GM08714 (cell line): ENCODE measurements around the gene ERG.

Source experiments
- H3K4me3 ChIP-seq: fragments of 200-500 bp; sonication (Bioruptor generic); 2 replicates; pipeline ENCODE4 v1.5.1; 2014; ENCODE audit warnings: mild to moderate bottlenecking, low read length, inconsistent platforms
- ZNF274 ChIP-seq: IDR thresholded peaks from 2 replicates; pipeline ENCODE4 v1.6.1; 2012; ENCODE audit warnings: mild to moderate bottlenecking, low read depth, low read length

ERG gene

DNA sequence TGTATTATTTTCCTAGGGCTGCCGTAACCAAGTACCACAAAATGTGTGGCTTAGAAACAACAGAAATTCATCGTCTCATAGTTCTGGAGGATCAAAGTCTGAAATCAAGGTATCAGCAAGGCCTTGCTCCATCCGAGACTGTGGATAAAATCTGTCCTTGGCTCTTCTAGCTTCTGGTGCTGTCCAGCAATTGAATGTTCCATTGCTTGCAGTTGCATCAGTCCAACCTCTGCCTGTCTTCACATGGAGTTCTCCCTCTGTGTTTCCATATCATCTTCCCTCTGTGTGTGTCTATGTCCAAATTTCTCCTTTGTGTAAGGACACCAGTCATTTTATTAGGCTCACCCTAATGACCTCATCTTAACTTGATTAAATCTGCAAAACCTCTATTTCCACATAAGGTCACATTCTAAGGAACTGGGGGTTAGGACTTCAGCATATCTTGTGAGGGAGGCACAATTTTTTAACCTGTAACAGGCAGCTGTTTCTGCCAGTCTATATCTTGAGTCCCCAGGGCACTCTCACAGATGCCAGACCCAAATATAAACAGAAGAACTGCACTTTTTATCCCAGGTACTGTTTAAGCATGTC, 84.2 kb downstream of the ERG start:
- TF ChIP-seq ZNF274: no peak
- H3K4me3 ChIP-seq: no peak overlapping the region

DNA sequence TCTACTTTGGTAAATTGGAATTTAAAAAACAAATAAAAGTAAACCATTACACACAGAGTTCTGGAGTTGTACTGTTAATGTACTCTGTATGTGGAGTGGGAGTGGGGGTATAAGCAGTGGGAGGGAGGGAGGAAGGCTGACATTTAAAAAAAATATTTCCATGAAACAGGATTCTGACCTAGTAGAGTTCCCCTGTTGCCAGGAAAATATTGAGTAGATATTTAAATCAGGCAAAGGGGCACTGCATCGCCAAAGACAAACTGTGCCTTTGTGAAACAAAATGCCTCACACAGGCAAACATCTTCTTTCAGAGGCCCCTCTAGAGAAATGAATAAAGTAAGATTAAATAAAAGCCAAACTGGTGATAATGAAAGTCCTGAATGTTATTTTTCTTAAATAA, 87.8 kb downstream of the ERG start:
- TF ChIP-seq ZNF274: no peak
- H3K4me3 ChIP-seq: no peak overlapping the region

DNA sequence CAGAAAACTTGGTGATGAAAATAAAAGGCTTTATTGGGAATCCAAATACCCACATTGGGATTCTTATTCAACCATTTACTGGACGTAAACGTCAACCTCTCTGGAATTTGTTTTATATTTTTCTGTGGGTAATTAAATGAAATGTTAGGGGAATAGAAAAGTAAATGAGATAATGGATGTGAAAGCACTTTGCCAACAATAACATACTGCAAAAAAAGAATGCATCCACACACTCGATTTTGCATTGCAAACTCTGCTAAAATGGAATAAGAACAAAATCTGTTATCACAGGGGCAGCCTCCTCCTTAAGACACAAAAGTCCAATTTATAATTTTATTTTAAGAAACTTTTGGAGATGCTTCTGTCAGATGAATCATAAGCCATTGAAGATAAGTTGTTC, 88.4 kb downstream of the ERG start:
- no peak overlapping the region for H3K4me3 ChIP-seq
- TF ChIP-seq ZNF274: no peak

DNA sequence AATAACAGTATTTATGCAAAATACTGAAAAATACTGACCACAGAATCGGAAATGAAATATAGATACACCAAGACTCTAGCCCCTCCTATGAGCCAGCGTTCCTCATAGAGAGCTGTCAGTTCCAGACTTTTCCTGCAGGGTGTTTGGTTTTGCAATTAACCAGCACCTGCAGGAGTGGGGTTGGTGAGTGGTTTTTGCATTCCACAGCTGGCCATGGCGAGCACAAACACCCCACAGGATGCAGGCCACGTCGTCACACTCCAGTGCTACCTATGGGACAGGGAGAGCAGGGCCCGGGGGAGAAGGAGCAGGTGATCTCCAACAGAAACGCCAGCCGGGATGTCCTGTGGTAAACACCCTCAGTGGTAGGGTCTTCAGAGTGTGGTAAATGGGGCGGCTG, 94.1 kb downstream of the ERG start:
- H3K4me3 ChIP-seq: no peak overlapping the region
- TF ChIP-seq ZNF274: no peak

DNA sequence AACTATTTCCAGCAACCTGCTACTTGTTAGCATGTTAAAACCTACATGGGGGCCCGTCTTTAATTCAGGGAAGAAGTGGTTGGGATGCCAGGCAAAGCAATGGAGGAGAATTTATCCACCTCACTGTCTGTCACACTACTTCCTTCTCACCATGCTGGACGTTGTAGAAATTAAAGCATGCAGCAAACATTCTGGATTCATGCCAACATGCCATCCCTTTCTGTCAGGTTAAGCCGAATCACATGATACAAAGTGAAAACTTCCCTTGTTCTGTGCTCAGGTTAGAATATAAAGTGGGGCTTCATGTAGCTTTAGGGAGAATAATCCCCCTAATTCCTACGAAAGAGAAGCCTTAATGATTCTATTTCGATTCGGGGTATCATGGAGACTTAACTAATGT, 95.5 kb downstream of the ERG start:
- no peak overlapping the region for H3K4me3 ChIP-seq
- TF ChIP-seq ZNF274: no peak

DNA sequence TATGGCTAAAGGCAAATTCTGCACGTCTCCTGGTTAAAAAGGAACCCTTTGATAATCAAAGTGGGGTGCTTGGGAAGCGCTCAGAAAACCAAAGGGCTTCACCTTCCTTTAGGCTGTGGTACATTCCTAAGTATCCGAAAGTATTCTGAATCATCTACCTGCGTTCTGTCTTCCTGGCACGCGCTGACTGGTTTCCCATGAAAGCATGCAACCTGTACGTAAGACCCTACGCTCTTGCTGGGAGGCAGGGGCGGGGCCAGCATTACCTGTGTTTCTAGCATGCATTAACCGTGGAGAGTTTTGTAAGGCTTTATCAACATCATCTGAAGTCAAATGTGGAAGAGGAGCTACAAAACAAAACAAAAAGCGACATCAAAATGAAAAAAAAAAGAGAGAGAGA, 96.0 kb downstream of the ERG start:
- no peak for TF ChIP-seq ZNF274
- no peak overlapping the region for H3K4me3 ChIP-seq

DNA sequence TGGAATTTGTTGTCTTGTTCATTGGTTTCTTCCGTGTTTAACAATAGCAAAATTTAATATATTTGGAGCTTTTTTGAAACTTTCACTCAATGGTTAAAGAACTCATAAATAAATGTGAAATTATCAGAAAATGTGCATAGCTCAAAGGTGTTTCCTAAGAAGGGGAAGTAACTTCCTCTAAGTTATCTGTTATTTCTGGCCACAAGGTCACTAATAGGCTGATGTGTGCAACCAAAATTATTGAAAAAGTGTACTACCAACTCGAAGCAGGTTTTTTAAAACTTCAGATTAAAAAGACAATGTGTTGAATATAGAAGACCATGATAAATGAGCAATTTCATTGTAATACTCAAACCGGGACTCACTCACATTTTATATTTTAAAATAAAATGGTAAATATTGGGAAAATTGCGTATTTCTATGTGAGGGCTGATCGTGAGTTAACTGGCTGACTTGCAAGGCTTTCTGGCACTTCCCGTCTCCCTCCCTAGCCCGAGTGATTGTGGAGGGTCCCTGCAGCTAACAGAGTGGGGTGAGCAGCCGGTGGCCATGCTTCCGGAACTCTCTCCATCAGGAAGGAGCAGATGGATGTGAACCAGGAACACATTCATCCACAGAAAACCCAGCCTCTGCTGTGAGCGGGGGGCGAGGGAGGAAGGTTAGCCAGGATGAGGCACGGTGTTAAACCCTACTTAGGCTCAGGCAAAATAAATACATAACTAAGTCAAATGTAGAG, 96.9 kb downstream of the ERG start:
- H3K4me3 ChIP-seq: no peak overlapping the region
- no peak for TF ChIP-seq ZNF274

DNA sequence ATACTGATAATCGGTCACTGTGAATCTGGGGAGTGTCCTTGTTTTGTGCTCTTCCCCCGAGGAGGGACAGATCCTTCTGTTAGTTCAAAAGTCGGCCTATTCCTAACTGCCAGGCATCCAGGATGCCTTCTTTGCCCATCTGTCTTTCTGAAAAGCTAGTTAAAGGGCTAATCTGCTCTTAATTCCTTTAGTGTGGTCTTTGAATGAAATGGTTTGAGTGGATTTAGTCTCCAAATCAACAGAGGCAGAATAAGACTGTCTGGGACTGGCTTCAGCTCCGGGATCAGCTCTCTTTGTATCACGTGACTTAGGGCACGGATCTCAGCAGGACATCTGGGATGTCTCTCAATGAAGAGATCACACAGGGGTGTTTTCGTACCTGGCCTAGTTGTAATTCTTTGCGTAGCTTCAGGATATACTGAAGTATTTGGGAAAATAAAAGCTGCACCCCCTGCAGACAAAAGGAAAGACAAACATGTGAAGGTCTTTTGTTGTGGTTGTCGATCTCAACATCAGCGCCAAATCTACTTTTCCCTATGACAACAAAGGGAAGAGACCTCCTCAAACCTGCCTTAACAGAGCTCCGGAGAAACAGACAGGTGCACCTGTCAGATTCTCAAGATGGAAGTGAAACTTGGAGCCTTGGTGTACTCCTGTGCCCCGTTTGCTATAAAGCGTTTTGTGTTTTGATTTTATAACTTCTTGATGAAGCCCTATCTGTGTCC, 97.9 kb downstream of the ERG start:
- TF ChIP-seq ZNF274: no peak
- H3K4me3 ChIP-seq: no peak overlapping the region

DNA sequence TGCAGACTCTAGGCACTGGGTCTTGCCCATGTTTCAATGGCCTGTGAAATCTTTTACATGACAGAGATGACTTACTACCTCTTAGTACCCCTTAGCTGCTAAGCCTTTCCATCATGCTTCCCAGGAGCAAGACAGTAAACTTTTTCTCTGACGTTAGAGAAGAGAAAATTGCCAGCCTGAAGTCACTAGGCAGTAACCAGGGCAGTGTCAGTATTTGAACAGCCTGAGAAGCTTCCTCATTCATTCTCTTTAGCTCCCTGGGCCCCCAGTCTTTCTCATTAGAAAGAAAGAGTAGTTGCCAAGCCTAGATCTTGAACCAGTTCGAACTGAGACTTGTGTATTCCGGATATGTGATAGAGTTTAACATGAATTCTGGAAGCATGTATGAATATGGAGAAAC, 99.2 kb downstream of the ERG start:
- TF ChIP-seq ZNF274: no peak
- H3K4me3 ChIP-seq: no peak overlapping the region

DNA sequence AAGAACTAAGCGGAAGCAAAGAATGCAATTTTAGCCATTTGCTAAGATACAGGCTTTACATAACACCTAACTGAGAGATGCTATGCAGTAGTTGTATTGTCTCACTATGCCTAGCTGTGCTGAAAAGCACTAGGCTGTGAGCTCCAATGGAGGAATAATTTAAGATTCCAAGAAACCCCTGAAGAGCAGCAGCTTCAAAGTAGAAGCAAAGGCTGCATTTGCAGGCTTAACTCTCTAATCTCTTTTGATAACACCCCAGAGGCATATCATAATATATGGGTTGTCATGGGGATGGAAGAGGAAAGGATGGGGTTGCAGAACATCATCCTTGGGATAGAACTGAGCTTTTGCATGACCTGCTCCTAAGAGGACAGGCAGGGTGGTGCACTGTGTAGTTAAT, 102.0 kb downstream of the ERG start:
- no peak for TF ChIP-seq ZNF274

DNA sequence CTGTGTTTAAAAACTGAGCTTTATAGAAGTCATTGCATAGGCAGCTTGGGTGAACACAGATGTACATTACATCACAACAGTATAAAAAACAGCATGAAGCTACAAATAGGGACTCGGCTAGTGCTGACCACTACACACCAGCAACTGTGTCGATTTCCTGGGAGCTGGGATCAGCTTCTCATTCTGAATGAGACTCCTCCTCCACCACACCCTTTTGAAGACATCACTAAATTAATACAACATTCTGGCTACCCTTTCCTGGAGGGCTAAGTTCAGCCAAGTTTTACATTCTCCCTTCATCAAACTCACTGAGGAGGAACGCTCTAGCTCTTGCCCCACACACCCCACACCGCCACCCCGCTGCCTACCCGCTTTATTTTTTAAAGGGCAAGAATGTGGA, 102.7 kb downstream of the ERG start:
- no peak for TF ChIP-seq ZNF274
- no peak overlapping the region for H3K4me3 ChIP-seq

More for the DNA sequence above, 102.0 kb downstream of the ERG start:
- H3K4me3 ChIP-seq: no peak overlapping the region

DNA sequence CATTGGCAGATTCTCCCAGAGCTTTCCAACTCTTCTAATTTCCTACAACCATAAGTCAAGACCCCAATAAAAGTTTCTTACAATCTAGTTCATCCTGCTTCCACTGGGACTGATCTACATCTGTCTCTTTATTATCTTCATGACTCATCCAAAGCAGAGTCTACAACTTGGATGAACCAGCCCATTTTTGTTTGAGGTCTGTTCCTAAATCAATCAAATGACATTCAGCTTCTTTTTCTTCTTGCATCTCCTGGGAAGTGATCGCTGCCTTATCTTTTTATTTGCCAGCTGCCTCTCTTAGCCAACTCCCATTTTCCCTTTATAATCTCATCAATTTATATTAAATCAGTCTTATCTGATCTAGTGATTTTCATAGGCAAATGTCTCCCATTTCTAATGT, 105.6 kb downstream of the ERG start:
- TF ChIP-seq ZNF274: no peak
- no peak overlapping the region for H3K4me3 ChIP-seq

DNA sequence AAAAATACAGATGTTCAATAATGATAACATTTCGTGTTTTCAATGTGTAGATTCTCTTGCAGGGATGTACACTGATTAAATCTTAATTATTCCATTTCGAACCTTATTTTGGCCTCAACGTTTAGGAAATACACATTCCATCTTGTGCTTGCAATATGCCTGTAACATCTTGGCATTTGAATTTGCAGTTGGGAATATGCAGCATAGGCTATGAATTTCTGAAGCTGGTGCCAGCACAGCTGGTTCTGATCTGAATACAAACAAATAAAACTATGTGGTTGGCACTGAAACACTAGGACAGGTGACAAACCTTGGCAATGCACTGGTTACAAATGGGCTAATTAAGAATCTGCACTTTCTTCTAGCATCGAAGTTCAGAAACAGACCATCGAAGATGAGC, 108.4 kb downstream of the ERG start:
- TF ChIP-seq ZNF274: no peak
- H3K4me3 ChIP-seq: no peak overlapping the region

DNA sequence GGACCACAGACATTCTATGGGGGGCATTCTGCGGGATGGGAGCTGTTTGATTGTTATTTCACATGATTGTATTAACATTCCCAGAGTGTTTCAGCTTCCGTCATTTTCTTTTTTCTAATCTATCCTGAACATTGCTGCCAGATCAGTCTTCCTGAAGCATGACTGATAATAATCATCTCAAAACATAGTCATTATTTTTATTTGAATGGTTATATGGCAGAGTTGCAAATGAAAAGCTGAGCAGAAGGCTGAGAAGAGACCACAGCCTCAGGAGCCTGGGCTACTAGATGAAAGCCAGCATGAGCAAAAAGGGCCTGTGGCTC, 109.0 kb downstream of the ERG start:
- TF ChIP-seq ZNF274: no peak
- no peak overlapping the region for H3K4me3 ChIP-seq

DNA sequence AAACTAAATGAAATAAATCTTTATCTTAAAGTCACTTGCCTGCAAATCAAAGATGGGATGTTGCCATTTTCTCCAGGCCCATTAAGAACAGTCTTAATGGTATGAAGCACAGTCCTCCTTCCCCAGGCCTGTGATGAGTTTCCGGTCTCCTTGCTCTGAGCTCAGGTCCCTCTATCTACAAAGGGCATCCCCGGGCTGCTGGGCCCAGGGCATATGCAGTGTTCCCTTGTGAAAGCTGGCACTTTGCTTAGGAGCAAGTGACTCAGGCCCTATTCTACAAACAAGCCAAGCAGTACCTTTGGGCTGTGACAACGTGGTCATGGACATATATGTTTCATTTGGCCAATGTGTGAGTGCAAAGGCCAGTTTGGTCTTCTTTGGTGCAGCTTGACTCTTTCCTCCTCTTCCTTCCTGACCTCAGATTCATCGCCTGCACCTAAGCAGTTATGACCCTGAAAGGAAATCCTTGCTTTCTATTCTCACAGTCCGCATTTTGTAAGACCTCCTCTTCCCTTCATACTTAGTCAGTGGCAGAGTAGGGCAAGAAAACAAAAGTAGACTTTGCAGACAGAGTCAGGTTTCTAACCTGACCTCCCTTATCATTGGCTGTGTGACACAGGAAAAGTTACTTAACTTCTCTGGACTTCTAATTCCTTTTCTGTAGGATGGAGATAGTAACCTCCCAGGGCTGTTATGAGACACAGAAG, 109.5 kb downstream of the ERG start:
- TF ChIP-seq ZNF274: no peak

More for the DNA sequence above, 109.5 kb downstream of the ERG start:
- H3K4me3 ChIP-seq: no peak overlapping the region
